NCI-H524 (cell line): ENCODE results near the gene ZSCAN4.

ENCODE experiments used
- DNase-seq, 2 experiments: peaks; one replicate each; lab custom pipeline; 2025; lab: John Stamatoyannopoulos, UW

The ZSCAN4 gene

GRCh38 chr19:57682226-57682766 lies 13.6 kb downstream of the ZSCAN4 start:
- no peak for DNase-seq

GRCh38 chr19:57686727-57687126 lies 18.0 kb downstream of the ZSCAN4 start:
- no peak for DNase-seq

DNA sequence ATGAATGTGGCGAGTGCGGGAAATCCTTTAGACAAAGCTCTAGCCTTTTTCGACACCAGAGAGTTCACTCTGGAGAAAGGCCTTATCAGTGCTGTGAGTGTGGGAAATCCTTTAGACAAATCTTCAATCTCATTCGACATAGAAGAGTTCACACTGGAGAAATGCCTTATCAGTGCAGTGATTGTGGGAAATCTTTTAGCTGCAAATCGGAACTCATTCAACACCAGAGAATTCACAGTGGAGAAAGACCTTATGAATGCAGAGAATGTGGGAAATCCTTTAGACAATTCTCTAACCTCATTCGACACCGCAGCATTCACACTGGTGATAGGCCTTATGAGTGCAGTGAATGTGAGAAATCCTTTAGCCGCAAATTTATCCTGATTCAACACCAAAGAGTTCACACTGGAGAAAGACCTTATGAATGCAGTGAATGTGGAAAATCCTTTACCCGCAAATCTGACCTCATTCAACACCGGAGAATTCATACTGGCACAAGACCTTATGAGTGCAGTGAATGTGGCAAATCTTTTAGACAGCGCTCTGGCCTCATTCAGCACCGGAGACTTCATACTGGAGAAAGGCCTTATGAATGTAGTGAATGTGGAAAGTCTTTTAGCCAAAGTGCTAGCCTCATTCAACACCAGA lies 18.8 kb downstream of the ZSCAN4 start:
- no peak for DNase-seq

DNA sequence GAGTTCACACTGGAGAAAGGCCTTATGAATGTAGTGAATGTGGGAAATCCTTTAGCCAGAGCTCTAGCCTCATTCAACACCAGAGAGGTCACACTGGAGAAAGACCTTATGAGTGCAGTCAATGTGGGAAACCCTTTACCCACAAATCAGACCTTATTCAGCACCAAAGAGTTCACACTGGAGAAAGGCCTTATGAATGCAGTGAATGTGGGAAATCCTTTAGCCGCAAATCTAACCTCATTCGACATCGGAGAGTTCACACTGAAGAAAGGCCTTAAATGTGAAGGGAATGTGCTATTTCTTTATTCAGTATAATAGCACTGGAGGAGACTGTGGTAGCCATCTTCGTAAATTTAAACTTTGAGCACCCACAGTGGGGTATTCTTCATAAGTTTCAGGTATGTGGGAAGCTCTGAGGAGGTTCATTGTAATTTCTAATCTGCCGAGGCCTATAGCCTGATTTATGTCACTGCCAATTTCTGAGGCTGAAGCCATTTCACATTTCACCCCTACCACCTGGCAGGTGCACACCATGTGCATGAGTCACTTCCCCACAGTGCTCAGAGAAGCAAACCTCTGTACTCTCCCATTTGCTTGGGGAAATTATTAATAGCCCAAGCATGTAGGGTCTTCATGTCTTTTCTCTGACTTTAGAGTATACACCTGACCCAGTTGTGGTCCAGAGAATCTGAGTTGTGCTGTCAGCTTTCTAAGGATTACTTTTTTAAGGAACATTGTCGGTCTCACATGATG lies 19.5 kb downstream of the ZSCAN4 start:
- DNase-seq, result no peak

DNA sequence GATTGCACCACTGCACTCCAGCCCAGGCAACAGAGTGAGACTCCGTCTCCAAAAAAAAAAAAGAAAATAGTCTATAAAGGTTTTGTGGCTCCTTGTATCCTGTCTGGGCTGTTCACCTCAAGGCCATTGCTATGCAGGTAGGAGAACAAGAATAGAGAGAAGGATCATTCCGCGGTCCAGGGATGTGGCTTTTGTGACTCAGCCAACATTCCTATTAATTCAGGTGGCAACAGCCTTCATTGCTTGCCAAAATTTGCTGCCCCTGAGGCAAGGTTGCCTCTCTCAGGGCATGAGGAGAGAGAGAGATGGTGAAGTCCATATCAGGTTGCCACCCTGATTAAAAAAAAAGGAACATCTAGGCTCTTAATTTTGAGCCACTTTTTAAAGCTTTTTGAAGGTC lies 21.0 kb downstream of the ZSCAN4 start:
- no peak for DNase-seq

DNA sequence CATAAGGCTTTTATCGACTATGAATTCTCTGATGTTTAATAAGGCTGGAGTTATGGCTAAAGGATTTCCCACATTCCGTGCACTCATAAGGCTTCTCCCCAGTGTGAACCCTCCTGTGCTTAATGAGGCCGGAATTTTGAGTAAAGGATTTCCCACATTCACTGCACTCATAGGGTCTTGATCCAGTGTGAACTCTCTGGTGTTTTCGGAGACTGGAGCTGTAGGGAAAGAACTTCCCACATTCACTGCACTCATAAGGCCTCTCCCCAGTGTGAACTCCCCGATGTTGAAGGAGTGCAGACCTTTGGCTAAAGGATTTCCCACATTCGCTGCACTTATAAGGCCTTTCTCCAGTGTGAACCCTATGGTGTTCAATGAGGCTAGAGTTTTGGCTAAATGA lies 32.9 kb downstream of the ZSCAN4 start:
- no peak for DNase-seq

- no peak for DNase-seq
These were observed 37.6 kb downstream of the ZSCAN4 start for GRCh38 chr19:57706346-57706745.

- no peak for DNase-seq
These were observed 40.1 kb downstream of the ZSCAN4 start, which contains the start of gene ZNF154 for GRCh38 chr19:57708641-57709361. Gene ZNF154, minus strand, starts transcription at chr19:57709204. Its CDS starts 233 bp downstream, at chr19:57708971.

GRCh38 chr19:57709616-57710015 lies 40.9 kb downstream of the ZSCAN4 start:
- no peak for DNase-seq

DNA sequence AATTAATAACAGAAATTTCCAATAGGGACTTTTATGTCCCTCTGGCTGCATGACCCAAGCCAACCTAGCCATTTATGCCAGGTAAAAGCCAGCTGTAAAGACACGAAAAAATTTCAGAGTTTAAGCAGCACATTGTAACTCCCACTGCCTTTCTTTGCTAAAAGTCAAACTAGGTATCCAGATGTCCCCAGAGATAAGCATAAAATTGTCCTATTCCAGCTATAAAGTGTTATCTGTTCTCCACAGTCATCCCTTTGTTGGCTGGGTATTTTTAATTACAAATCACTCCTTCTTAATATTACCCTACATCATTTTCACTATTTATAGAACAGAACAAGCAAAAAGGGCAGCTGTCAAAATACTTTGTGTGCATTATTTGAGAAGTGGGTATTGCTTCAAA lies 43.5 kb downstream of the ZSCAN4 start:
- DNase-seq, result no peak

GRCh38 chr19:57719424-57719823 lies 50.7 kb downstream of the ZSCAN4 start:
- peak; percentile 45 to 72 for DNase-seq

GRCh38 chr19:57719901-57720519 lies 51.3 kb downstream of the ZSCAN4 start:
- DNase-seq, result peak; percentile 94 to 98

DNA sequence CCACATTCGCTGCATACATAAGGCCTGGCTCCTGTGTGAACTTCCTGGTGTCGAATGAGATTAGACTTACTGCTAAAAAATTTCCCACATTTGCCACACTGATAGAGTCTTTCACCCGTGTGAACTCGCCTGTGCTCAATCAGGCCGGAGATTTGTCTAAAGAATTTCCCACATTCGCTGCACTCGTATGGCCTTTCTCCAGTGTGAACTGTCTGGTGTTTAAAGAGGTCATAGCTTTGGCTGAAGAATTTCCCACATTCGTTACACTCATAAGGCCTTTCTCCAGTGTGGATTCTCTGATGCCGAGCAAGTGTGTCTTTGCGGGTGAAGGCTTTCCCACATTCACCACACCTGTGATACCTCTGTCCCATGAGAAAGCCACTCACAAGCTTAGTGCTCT lies 52.1 kb downstream of the ZSCAN4 start:
- no peak for DNase-seq
